Neural progenitor cell (in vitro differentiated cells): ENCODE measurements around the gene PSD4. TPM values are rescaled to one million over a fixed set of nuclear protein-coding genes. Genes with fewer than 3 reads are reported as not detected.
A peak's percentile ranks its signal among the peaks of the same experiment; 100 is the strongest.

ENCODE experiments used
- DNase-seq: peaks from one replicate; pipeline ENCODE4 v3.0.0-alpha.2; 2016; ENCODE audit warnings: low spot score
- H2AFZ ChIP-seq: fragments of 200-600 bp; sonication (generic); replicated peaks from 2 replicates; pipeline ENCODE4 v1.6.1; 2016; ENCODE audit warnings: antibody characterized with exemption
- H3F3A ChIP-seq: fragments of 200-600 bp; sonication (generic); 2 replicates; pipeline ENCODE4 v1.6.1; 2016; ENCODE audit warnings: antibody characterized with exemption, low read depth
- H3K27ac ChIP-seq: fragments of 200-600 bp; sonication (generic); 2 replicates; pipeline ENCODE4 v1.5.1; 2016; ENCODE audit warnings: mild to moderate bottlenecking
- H3K27me3 ChIP-seq: fragments of 200-600 bp; sonication (generic); 2 replicates; pipeline ENCODE4 v1.6.1; 2016; ENCODE audit warnings: mild to moderate bottlenecking, moderate library complexity
- H3K36me3 ChIP-seq: fragments of 200-600 bp; sonication (generic); 2 replicates; pipeline ENCODE4 v1.5.1; 2016
- H3K4me1 ChIP-seq: fragments of 200-600 bp; sonication (generic); 2 replicates; pipeline ENCODE4 v1.6.1; 2016; ENCODE audit warnings: mixed run types
- H3K4me2 ChIP-seq: fragments of 200-600 bp; sonication (generic); 2 replicates; pipeline ENCODE4 v1.6.1; 2016
- H3K4me3 ChIP-seq: fragments of 200-600 bp; sonication (generic); 2 replicates; pipeline ENCODE4 v1.5.1; 2016
- H3K79me2 ChIP-seq: fragments of 200-600 bp; sonication (generic); 2 replicates; pipeline ENCODE4 v1.6.1; 2016; ENCODE audit warnings: low read depth
- H3K9ac ChIP-seq: fragments of 200-600 bp; sonication (generic); 2 replicates; pipeline ENCODE4 v1.6.1; 2016
- H3K9me3 ChIP-seq: fragments of 200-600 bp; sonication (generic); 2 replicates; pipeline ENCODE4 v1.5.1; 2016; ENCODE audit warnings: low read depth
- H4K20me1 ChIP-seq: fragments of 200-600 bp; sonication (generic); 2 replicates; pipeline ENCODE4 v1.6.1; 2016; ENCODE audit warnings: low read depth
- H3K27ac Mint-ChIP-seq: 3 replicates; pipeline ENCODE4 v1.8.0; 2021; ENCODE audit warnings: mixed read lengths
- H3K27me3 Mint-ChIP-seq: 2 replicates; pipeline ENCODE4 v1.8.0; 2022; ENCODE audit warnings: low read depth, mild to moderate bottlenecking, inconsistent platforms, moderate library complexity, mixed read lengths; ENCODE audit not compliant: insufficient read depth
- H3K36me3 Mint-ChIP-seq: 3 replicates; pipeline ENCODE4 v1.8.0; 2021; ENCODE audit warnings: mixed read lengths
- H3K4me1 Mint-ChIP-seq: 3 replicates; pipeline ENCODE4 v1.8.0; 2021; ENCODE audit warnings: mixed read lengths
- H3K4me3 Mint-ChIP-seq: 3 replicates; pipeline ENCODE4 v1.8.0; 2021; ENCODE audit warnings: mild to moderate bottlenecking, moderate library complexity, mixed read lengths
- H3K9me3 Mint-ChIP-seq: 3 replicates; pipeline ENCODE4 v1.8.0; 2020; ENCODE audit warnings: mixed read lengths
- EZH2 ChIP-seq: fragments of 200-600 bp; sonication (generic); IDR thresholded peaks from 2 replicates; pipeline ENCODE4 v1.6.1; 2017; ENCODE audit warnings: antibody characterized with exemption, mild to moderate bottlenecking, moderate library complexity
- EZH2phosphoT487 ChIP-seq: fragments of 200-600 bp; sonication (generic); IDR thresholded peaks from 2 replicates; pipeline ENCODE4 v1.6.1; 2017; ENCODE audit warnings: antibody characterized with exemption
- total RNA-seq: library from RNA; depleted of rRNA; stranded (reverse); fragments of >200 nt; gene quantifications from 2 replicates; pipeline ENCODE4 v1.2.3, GENCODE V29; 2015; ENCODE audit warnings: low replicate concordance
- TF ChIP-seq, protein P1 (sequence below): fragments of 200-600 bp; sonication (generic); IDR thresholded peaks from 2 replicates; pipeline ENCODE4 v1.5.1; 2017; ENCODE audit warnings: antibody characterized with exemption, mild to moderate bottlenecking

PSD4 gene
- total RNA-seq, 1 donor from 2014 or later, result 0.02 TPM

DNA sequence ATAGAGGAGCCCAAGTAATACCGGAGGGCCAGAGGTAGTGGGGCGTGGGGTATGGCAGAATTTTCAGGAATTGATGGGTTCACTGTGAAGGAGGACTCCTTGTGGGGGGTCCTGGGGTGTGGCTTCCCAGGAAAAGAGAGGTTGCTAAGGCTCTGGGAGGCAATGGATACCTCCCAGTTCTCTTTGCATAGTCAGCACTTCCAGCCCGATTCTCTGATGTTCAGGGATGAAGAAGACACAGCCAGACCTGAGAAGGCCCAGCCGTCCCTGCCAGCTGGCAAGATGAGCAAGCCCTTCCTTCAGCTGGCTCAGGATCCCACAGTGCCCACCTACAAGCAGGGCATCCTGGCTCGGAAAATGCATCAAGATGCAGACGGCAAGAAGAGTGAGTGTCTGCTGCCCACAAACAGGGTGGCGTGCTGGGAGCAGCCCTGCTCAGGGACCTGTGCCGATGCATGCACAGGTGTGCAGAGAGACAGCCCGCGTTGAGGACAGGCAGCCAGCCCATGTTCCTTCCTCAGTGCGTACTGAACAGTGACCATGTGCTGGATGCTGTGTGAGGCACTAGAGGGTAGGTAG lies 22.2 kb downstream of the PSD4 start:
- TF ChIP-seq EZH2 (no peak), EZH2phosphoT487 (no peak)
- TF ChIP-seq, protein P1, sequence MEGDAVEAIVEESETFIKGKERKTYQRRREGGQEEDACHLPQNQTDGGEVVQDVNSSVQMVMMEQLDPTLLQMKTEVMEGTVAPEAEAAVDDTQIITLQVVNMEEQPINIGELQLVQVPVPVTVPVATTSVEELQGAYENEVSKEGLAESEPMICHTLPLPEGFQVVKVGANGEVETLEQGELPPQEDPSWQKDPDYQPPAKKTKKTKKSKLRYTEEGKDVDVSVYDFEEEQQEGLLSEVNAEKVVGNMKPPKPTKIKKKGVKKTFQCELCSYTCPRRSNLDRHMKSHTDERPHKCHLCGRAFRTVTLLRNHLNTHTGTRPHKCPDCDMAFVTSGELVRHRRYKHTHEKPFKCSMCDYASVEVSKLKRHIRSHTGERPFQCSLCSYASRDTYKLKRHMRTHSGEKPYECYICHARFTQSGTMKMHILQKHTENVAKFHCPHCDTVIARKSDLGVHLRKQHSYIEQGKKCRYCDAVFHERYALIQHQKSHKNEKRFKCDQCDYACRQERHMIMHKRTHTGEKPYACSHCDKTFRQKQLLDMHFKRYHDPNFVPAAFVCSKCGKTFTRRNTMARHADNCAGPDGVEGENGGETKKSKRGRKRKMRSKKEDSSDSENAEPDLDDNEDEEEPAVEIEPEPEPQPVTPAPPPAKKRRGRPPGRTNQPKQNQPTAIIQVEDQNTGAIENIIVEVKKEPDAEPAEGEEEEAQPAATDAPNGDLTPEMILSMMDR, result no peak

DNA sequence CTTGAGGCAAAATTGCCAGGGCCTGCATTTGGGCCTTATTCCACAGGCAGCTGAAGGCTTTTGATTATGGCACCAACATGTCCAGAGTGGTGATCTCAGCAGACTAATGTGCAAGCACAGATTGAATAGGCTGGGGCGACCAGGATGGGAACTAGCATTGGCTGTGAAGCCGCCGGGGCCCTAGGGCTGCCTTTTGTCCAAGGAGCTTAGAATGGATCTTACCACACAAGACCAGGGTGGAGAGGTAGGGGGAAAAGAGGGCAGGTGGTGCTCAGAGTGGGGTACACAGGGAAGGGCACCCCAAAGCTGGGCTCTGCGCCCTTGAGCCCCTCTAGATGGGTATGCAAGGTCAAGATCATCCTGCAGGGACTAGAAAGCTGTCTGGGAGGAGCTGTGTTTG lies 23.1 kb downstream of the PSD4 start:
- no peak for TF ChIP-seq EZH2phosphoT487
- Mint-ChIP-seq H3K4me1 (peaks cover 3% of the 10 kb centered on the region), H3K27me3 (peaks cover 12% of the 10 kb centered on the region), H3K36me3 (no peaks in the 10 kb centered on the region), H3K9me3 (no peaks in the 10 kb centered on the region), H3K4me3 (peak overlapping the region; percentile 20), H3K27ac (no peak overlapping the region)
- H3K4me1 ChIP-seq, result no peaks in the 10 kb centered on the region
- H3K27ac ChIP-seq, result no peak overlapping the region
- H3F3A ChIP-seq, result no peaks in the 10 kb centered on the region
- no peak overlapping the region for H3K4me3 ChIP-seq
- no peak overlapping the region for H3K4me2 ChIP-seq
- peaks cover 37% of the 10 kb centered on the region for H3K27me3 ChIP-seq
- no peak overlapping the region for H2AFZ ChIP-seq
- H3K36me3 ChIP-seq, result no peaks in the 10 kb centered on the region
- no peaks in the 10 kb centered on the region for H3K9me3 ChIP-seq
- no peak for DNase-seq
- no peaks in the 10 kb centered on the region for H4K20me1 ChIP-seq
- no peaks in the 10 kb centered on the region for H3K79me2 ChIP-seq
- no peak overlapping the region for H3K9ac ChIP-seq

More for the DNA sequence above, 22.2 kb downstream of the PSD4 start:
- no peaks in the 10 kb centered on the region for H3K36me3 Mint-ChIP-seq
- Histone ChIP-seq H3K4me1 (no peaks in the 10 kb centered on the region), H3K9ac (no peak overlapping the region), H3K4me2 (no peak overlapping the region), H3K27me3 (peaks cover 37% of the 10 kb centered on the region), H3K9me3 (no peaks in the 10 kb centered on the region), H3K79me2 (no peaks in the 10 kb centered on the region), H3K36me3 (no peaks in the 10 kb centered on the region), H2AFZ (no peak overlapping the region), H3K27ac (no peak overlapping the region), H3F3A (no peaks in the 10 kb centered on the region), H4K20me1 (no peaks in the 10 kb centered on the region), H3K4me3 (no peak overlapping the region)
- peaks cover 12% of the 10 kb centered on the region for H3K27me3 Mint-ChIP-seq
- no peak for DNase-seq
- peaks cover 7% of the 10 kb centered on the region for H3K4me1 Mint-ChIP-seq
- H3K4me3 Mint-ChIP-seq, result no peak overlapping the region
- H3K9me3 Mint-ChIP-seq, result no peaks in the 10 kb centered on the region
- H3K27ac Mint-ChIP-seq, result no peak overlapping the region

DNA sequence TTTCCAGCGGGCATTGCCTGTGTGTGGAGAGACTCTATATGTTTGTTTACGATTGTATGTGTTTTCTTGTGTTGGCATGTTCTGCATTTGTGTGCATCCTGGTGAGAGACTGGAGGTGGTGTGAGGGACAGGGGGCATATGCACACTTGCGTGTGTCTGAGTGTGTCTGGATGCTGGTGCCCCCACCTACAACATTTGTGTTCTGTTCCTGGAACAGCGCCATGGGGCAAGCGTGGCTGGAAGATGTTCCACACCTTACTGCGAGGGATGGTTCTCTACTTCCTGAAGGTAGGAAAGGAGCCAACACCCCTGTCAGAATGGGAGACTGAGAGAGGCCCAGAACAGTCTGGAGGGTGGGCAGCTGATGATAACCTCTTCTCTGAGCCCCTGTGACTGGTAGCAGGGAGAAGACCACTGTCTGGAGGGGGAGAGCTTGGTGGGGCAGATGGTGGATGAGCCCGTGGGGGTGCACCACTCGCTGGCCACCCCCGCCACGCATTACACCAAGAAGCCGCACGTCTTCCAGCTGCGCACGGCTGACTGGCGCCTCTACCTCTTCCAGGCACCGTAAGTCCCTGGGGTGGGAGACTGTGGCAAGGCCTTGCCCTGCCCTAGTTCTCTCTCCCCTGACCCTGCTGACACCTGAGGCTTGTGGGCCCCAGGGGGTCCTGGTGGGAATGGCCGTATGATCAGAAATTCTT lies 23.7 kb downstream of the PSD4 start:
- H3K27me3 Mint-ChIP-seq, result peaks cover 12% of the 10 kb centered on the region
- Histone ChIP-seq H3K4me1 (peaks cover 4% of the 10 kb centered on the region), H3F3A (no peaks in the 10 kb centered on the region), H3K27me3 (peaks cover 37% of the 10 kb centered on the region), H3K27ac (no peak overlapping the region), H3K4me3 (no peak overlapping the region), H3K36me3 (no peaks in the 10 kb centered on the region), H2AFZ (no peak overlapping the region), H3K9ac (no peak overlapping the region), H3K4me2 (no peak overlapping the region), H3K9me3 (no peaks in the 10 kb centered on the region), H3K79me2 (no peaks in the 10 kb centered on the region), H4K20me1 (no peaks in the 10 kb centered on the region)
- H3K4me1 Mint-ChIP-seq, result peaks cover 8% of the 10 kb centered on the region
- no peak for DNase-seq
- no peak for TF ChIP-seq EZH2phosphoT487
- TF ChIP-seq EZH2, result no peak
- TF ChIP-seq, protein P1, result no peak
- H3K27ac Mint-ChIP-seq, result no peak overlapping the region
- no peaks in the 10 kb centered on the region for H3K36me3 Mint-ChIP-seq
- H3K4me3 Mint-ChIP-seq, result peak overlapping the region; percentile 83
- H3K9me3 Mint-ChIP-seq, result no peaks in the 10 kb centered on the region
